Measurements from ENCODE around the gene KLHL2. TPM values are rescaled to one million over a fixed set of nuclear protein-coding genes. Genes with fewer than 3 reads are reported as not detected.
"Not testable (repeated sequence)": the region's sequence is repeated elsewhere in the genome, so short reads cannot be mapped to it uniquely, and the experiment has no call there.

The KLHL2 gene
- total RNA-seq, 1 experiment from 2014 or later = 26.4 TPM

DNA sequence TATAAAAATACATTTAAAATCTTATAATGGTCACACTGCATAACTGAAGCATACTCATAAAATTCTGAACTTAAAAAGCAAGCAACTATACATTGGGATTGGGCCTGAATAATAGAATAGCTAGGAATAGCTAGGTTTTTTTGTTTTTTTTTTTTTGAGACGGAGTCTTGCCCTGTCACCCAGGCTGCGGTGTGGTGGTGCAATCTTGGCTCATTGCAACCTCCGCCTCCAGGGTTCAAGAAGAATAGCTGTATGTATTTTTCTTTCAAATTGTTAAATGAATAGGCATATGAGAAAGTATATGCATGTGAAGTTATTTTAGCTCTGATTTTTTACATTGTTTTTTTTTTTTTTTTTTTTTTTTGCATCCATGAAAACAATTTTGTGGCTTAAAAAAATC lies 56.1 kb downstream of the KLHL2 start:
- H4K20me1 ChIP-seq (ENCODE audit: insufficient read depth); H3K4me2 ChIP-seq; H3K27me3 ChIP-seq (ENCODE audit: insufficient read depth, low read depth); H3F3A ChIP-seq (ENCODE audit: insufficient read depth, low read depth); intact Hi-C loops (cut with micrococcal nuclease; ENCODE audit: unreplicated experiment); H3K4me1 ChIP-seq (replicated peaks; ENCODE audit: insufficient read depth); BruUV-seq (replicated peaks); H3K4me3 ChIP-seq; H2AFZ ChIP-seq; H3K9me2 ChIP-seq (ENCODE audit: insufficient read depth); H3K36me3 ChIP-seq (ENCODE audit: low read depth); H3K9me3 ChIP-seq (ENCODE audit: insufficient read depth, low read depth); POLR2A ChIA-PET (ENCODE audit: unreplicated experiment); H3K79me2 ChIP-seq (ENCODE audit: low read depth); H3K27ac ChIP-seq; DNase-seq: not testable (repeated sequence)
- CTCF ChIA-PET = interaction anchor here (0.6 kb wide), 1 partner anchor 1745 kb away, joined by 7 read pairs; no protein-coding TSS in a partner anchor

DNA sequence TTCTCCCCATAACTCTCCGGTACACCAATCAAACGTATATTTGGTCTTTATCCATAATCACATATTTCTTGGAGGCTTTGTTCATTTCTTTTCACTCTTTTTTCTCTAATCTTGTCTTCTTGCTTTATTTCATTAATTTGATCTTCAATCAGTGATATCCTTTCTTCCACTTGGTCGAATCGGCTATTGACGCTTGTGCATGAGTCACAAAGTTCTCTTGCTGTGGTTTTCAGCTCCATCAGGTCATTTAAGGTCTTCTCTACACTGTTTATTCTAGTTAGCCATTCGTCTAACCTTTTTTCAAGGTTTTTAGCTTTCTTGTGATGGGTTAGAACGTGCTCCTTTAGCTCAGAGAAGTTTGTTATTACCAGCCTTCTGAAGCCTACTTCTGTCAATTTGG lies 62.6 kb downstream of the KLHL2 start:
- H4K20me1 ChIP-seq (ENCODE audit: insufficient read depth); H3K4me1 ChIP-seq (replicated peaks; ENCODE audit: insufficient read depth); BruUV-seq (replicated peaks): not testable (repeated sequence)

DNA sequence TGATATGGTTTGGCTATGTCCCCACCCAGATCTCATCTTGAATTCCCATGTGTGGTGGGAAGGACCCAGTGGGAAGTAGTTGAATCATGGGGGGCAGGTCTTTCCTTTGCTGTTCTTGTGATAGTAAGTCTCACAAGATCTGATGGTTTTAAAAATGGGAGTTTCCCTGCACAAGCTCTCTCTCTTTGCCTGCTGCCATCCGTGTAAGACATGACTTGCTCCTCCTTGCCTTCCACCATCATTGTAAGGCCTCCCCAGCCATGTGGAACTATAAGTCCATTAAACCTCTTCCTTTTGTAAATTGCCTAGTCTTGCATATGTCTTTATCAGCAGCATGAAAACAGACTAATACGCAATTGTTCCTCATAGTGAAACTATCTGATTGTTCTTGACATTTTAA lies 66.1 kb downstream of the KLHL2 start:
- not testable (repeated sequence) for DNase-seq; BruUV-seq (replicated peaks)

More for the DNA sequence above, 62.6 kb downstream of the KLHL2 start:
- CTCF ChIA-PET; H3K27me3 ChIP-seq (ENCODE audit: insufficient read depth, low read depth); POLR2A ChIA-PET (ENCODE audit: unreplicated experiment); H3K9me3 ChIP-seq (ENCODE audit: insufficient read depth, low read depth); H3F3A ChIP-seq (ENCODE audit: insufficient read depth, low read depth); H3K9me2 ChIP-seq (ENCODE audit: insufficient read depth); H3K27ac ChIP-seq; H2AFZ ChIP-seq; H3K36me3 ChIP-seq (ENCODE audit: low read depth); H3K4me3 ChIP-seq; DNase-seq; H3K79me2 ChIP-seq (ENCODE audit: low read depth); H3K4me2 ChIP-seq; intact Hi-C loops (cut with micrococcal nuclease; ENCODE audit: unreplicated experiment): not testable (repeated sequence)

DNA sequence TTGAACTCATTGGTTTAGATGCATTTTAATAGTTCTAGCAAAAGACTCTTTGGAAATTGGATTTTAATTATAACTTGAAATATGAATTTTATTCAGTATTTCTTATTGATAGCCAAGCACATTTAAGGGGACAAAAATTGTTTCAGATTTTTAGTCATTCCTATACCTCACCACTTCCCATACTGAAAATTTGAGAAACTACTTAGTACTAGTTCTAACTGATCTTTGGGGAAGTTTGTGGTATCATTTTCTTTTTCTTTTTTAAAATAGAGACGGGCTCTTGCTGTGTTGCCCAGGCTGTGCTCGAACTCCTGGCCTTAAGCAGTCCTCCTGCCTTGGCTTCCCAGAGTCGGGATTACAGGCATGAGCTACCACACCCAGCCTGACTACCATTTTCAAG lies 68.0 kb downstream of the KLHL2 start:
- H3K27ac ChIP-seq; POLR2A ChIA-PET (ENCODE audit: unreplicated experiment); H3K9me2 ChIP-seq (ENCODE audit: insufficient read depth); H3K36me3 ChIP-seq (ENCODE audit: low read depth); H3K79me2 ChIP-seq (ENCODE audit: low read depth); DNase-seq; H4K20me1 ChIP-seq (ENCODE audit: insufficient read depth); CTCF ChIA-PET; H3K4me1 ChIP-seq (replicated peaks; ENCODE audit: insufficient read depth); intact Hi-C loops (cut with micrococcal nuclease; ENCODE audit: unreplicated experiment); H2AFZ ChIP-seq; BruUV-seq (replicated peaks); H3F3A ChIP-seq (ENCODE audit: insufficient read depth, low read depth); H3K4me2 ChIP-seq; H3K9me3 ChIP-seq (ENCODE audit: insufficient read depth, low read depth); H3K4me3 ChIP-seq; H3K27me3 ChIP-seq (ENCODE audit: insufficient read depth, low read depth): not testable (repeated sequence)

More for the DNA sequence above, 66.1 kb downstream of the KLHL2 start:
- H3K9me2 ChIP-seq (ENCODE audit: insufficient read depth); H2AFZ ChIP-seq; POLR2A ChIA-PET (ENCODE audit: unreplicated experiment); H3K36me3 ChIP-seq (ENCODE audit: low read depth); H3K4me1 ChIP-seq (replicated peaks; ENCODE audit: insufficient read depth); H4K20me1 ChIP-seq (ENCODE audit: insufficient read depth); H3F3A ChIP-seq (ENCODE audit: insufficient read depth, low read depth); H3K9me3 ChIP-seq (ENCODE audit: insufficient read depth, low read depth); intact Hi-C loops (cut with micrococcal nuclease; ENCODE audit: unreplicated experiment); H3K79me2 ChIP-seq (ENCODE audit: low read depth); H3K4me3 ChIP-seq; H3K27ac ChIP-seq; CTCF ChIA-PET; H3K27me3 ChIP-seq (ENCODE audit: insufficient read depth, low read depth); H3K4me2 ChIP-seq: not testable (repeated sequence)

DNA sequence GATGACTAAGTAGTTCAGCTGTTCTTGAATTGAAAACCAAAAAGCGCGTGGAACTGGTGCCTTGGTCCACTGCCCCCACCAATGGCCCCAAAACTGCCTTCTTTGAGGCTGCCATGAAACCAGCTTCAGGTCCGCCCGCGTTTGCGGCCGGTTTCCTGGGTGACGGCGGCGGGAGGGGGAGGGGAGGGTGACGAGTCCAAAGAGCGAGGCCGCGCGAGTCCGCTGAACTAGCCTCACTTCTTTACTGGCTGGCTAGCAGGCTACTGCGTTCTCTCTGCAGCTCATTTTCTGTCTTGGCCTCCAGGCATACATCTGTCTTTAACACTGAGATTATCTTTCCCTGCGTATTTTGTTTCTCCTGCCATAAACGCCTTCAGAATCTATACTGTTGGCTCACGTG lies 72.2 kb downstream of the KLHL2 start:
- H3K36me3 ChIP-seq (ENCODE audit: low read depth); intact Hi-C loops (cut with micrococcal nuclease; ENCODE audit: unreplicated experiment); H2AFZ ChIP-seq: not testable (repeated sequence)

DNA sequence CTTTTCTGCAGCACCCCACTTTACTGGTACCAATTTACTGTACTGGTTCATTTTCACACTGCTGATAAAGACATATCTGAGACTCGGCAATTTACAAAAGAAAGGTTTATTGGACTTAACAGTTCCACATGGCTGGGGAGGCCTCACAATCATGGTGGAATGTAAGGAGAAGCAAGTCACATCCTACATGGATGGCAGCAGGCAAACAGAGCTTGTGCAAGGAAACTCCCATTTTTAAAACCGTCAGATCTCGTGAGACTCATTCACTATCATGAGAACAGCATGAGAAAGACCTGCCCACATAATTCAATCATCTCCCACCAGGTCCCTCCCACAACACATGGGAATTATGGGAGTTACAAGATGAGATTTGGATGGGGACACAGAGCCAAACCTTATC lies 77.3 kb downstream of the KLHL2 start:
- H2AFZ ChIP-seq; BruUV-seq (replicated peaks); H3K36me3 ChIP-seq (ENCODE audit: low read depth); H3K27ac ChIP-seq; CTCF ChIA-PET; H3F3A ChIP-seq (ENCODE audit: insufficient read depth, low read depth); H3K4me2 ChIP-seq; H3K9me2 ChIP-seq (ENCODE audit: insufficient read depth); H3K4me3 ChIP-seq; DNase-seq; intact Hi-C loops (cut with micrococcal nuclease; ENCODE audit: unreplicated experiment); H3K27me3 ChIP-seq (ENCODE audit: insufficient read depth, low read depth); H3K9me3 ChIP-seq (ENCODE audit: insufficient read depth, low read depth); H3K79me2 ChIP-seq (ENCODE audit: low read depth); H4K20me1 ChIP-seq (ENCODE audit: insufficient read depth): not testable (repeated sequence)
- peaks cover 14% of the 10 kb centered on the region for H3K4me1 ChIP-seq (replicated peaks; ENCODE audit: insufficient read depth)
- POLR2A ChIA-PET (ENCODE audit: unreplicated experiment) = interaction anchor here (0.7 kb wide), 1 partner anchor 25 kb away, joined by 4 read pairs; no protein-coding TSS in a partner anchor

More for the DNA sequence above, 72.2 kb downstream of the KLHL2 start:
- H3K9me3 ChIP-seq (ENCODE audit: insufficient read depth, low read depth); H4K20me1 ChIP-seq (ENCODE audit: insufficient read depth); BruUV-seq (replicated peaks); H3K4me1 ChIP-seq (replicated peaks; ENCODE audit: insufficient read depth); H3K4me3 ChIP-seq; H3K27me3 ChIP-seq (ENCODE audit: insufficient read depth, low read depth); DNase-seq; H3F3A ChIP-seq (ENCODE audit: insufficient read depth, low read depth); H3K4me2 ChIP-seq; CTCF ChIA-PET; H3K9me2 ChIP-seq (ENCODE audit: insufficient read depth); POLR2A ChIA-PET (ENCODE audit: unreplicated experiment); H3K79me2 ChIP-seq (ENCODE audit: low read depth); H3K27ac ChIP-seq: not testable (repeated sequence)

DNA sequence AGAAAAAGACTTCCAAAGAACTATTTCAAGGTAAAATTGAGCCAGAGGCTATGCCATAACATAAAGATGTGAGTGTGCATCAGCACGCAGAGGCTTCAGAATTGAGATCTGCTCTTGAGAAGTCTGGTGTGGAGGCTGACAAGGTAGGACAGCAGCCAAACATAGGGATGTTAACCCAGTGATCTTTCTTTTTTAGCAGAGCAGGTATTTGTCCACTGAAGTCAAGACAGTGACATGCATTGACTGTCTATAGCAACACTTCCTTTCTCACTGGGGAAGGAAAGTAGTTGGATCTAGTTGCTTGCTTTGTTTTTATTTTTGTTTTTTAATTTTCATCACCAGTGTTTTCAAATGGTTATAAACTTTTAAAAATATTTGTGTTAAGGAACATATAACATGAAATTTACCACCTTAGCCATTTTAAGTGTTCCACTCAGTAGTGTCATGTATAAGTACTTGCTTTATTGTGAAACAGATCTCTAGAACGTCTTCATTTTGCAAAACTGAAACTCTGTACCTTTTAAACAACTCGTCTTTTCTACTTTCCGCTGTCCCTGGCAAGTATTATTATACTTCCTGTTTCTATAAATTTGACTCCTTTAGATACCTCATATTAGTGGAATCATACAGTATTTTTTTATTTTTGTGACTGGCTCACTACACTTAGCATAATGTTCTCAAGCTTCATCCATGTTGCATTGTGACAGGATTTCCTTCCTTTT lies 79.4 kb downstream of the KLHL2 start:
- H3K4me3 ChIP-seq; H3K79me2 ChIP-seq (ENCODE audit: low read depth); H3K27ac ChIP-seq; H3K4me2 ChIP-seq; H3K9me2 ChIP-seq (ENCODE audit: insufficient read depth); H3K27me3 ChIP-seq (ENCODE audit: insufficient read depth, low read depth); H3F3A ChIP-seq (ENCODE audit: insufficient read depth, low read depth); BruUV-seq (replicated peaks); intact Hi-C loops (cut with micrococcal nuclease; ENCODE audit: unreplicated experiment); H3K36me3 ChIP-seq (ENCODE audit: low read depth); DNase-seq; H4K20me1 ChIP-seq (ENCODE audit: insufficient read depth); POLR2A ChIA-PET (ENCODE audit: unreplicated experiment); H3K9me3 ChIP-seq (ENCODE audit: insufficient read depth, low read depth); H2AFZ ChIP-seq; CTCF ChIA-PET: not testable (repeated sequence)
- H3K4me1 ChIP-seq (replicated peaks; ENCODE audit: insufficient read depth) = peaks cover 14% of the 10 kb centered on the region

All from PC-9 (cell line).